SK-N-SH treated with all-trans-retinoic acid at 6 μM for 48 hours (cell line): ENCODE data around the gene WASL.

ENCODE experiments used
- ATAC-seq: fragments of 200-7000 bp; cut with Tn5 transposase; 3 replicates; pipeline ENCODE4 v1.9.1; 2020; ENCODE audit warnings: mild to moderate bottlenecking, moderate library complexity
- ARNTL ChIP-seq: fragments of 450-650 bp; formaldehyde crosslinking; IDR thresholded peaks from 2 replicates; pipeline ENCODE4 v1.5.0; 2020; ENCODE audit warnings: low read depth, mild to moderate bottlenecking, moderate library complexity, borderline replicate concordance
- BACH2 ChIP-seq: fragments of 250-450 bp; sonication (Bioruptor Pico); IDR thresholded peaks from 2 replicates; pipeline ENCODE4 v1.9.0; 2021; ENCODE audit warnings: mild to moderate bottlenecking, borderline replicate concordance
- CREB5 ChIP-seq: fragments of 250-450 bp; sonication (Bioruptor Pico); IDR thresholded peaks from 2 replicates; pipeline ENCODE4 v1.5.1; 2020; ENCODE audit warnings: low read depth, mild to moderate bottlenecking, moderate library complexity
- CSDC2 ChIP-seq: fragments of 250-450 bp; sonication (Bioruptor Pico); IDR thresholded peaks from 2 replicates; pipeline ENCODE4 v1.5.0; 2020; ENCODE audit warnings: mild to moderate bottlenecking, moderate library complexity
- ESRRG ChIP-seq: fragments of 250-450 bp; sonication (Bioruptor Pico); IDR thresholded peaks from 2 replicates; pipeline ENCODE4 v1.6.1; 2021; ENCODE audit warnings: mild to moderate bottlenecking
- GLIS3 ChIP-seq: fragments of 250-450 bp; sonication (Bioruptor Pico); IDR thresholded peaks from 2 replicates; pipeline ENCODE4 v1.5.0; 2020; ENCODE audit warnings: mild to moderate bottlenecking, moderate library complexity
- OSR1 ChIP-seq: fragments of 250-450 bp; sonication (Bioruptor Pico); IDR thresholded peaks from 2 replicates; pipeline ENCODE4 v1.8.0; 2022; ENCODE audit warnings: moderate library complexity, mild to moderate bottlenecking, inconsistent platforms
- PATZ1 ChIP-seq: fragments of 250-450 bp; sonication (Bioruptor Pico); IDR thresholded peaks from 2 replicates; pipeline ENCODE4 v1.8.0; 2020; ENCODE audit warnings: mild to moderate bottlenecking, moderate library complexity, borderline replicate concordance
- POU6F1 ChIP-seq: fragments of 250-450 bp; sonication (Bioruptor Pico); IDR thresholded peaks from 2 replicates; pipeline ENCODE4 v1.8.0; 2021; ENCODE audit warnings: low read depth, mild to moderate bottlenecking, moderate library complexity, borderline replicate concordance
- PPARA ChIP-seq: fragments of 250-450 bp; sonication (Bioruptor Pico); IDR thresholded peaks from 2 replicates; pipeline ENCODE4 v1.5.0; 2020; ENCODE audit warnings: mild to moderate bottlenecking, borderline replicate concordance
- RARB ChIP-seq: fragments of 250-450 bp; sonication (Bioruptor Pico); IDR thresholded peaks from 2 replicates; pipeline ENCODE4 v1.8.0; 2021; ENCODE audit warnings: mild to moderate bottlenecking, moderate library complexity
- TCF4 ChIP-seq: fragments of 250-450 bp; sonication (Bioruptor Pico); IDR thresholded peaks from 2 replicates; pipeline ENCODE4 v1.8.0; 2021; ENCODE audit warnings: mild to moderate bottlenecking, moderate library complexity, borderline replicate concordance
- TOX ChIP-seq: fragments of 250-450 bp; sonication (Bioruptor Pico); IDR thresholded peaks from 2 replicates; pipeline ENCODE4 v1.8.0; 2021; ENCODE audit warnings: mild to moderate bottlenecking, moderate library complexity, borderline replicate concordance
- ZC3H10 ChIP-seq: fragments of 250-450 bp; sonication (Bioruptor Pico); IDR thresholded peaks from 2 replicates; pipeline ENCODE4 v1.5.1; 2021; ENCODE audit warnings: mild to moderate bottlenecking, moderate library complexity
- ZFP3 ChIP-seq: fragments of 250-450 bp; sonication (Bioruptor Pico); IDR thresholded peaks from 2 replicates; pipeline ENCODE4 v1.5.0; 2020; ENCODE audit warnings: mild to moderate bottlenecking, moderate library complexity
- ZFP30 ChIP-seq: fragments of 450-650 bp; formaldehyde crosslinking; IDR thresholded peaks from 2 replicates; pipeline ENCODE4 v1.5.0; 2022; ENCODE audit warnings: mild to moderate bottlenecking, moderate library complexity
- ZNF565 ChIP-seq: fragments of 450-650 bp; formaldehyde crosslinking; conservative IDR thresholded peaks from 2 replicates; pipeline ENCODE4 v1.5.0; 2020; ENCODE audit warnings: low read depth, mild to moderate bottlenecking, moderate library complexity
- ZNF70 ChIP-seq: fragments of 450-650 bp; formaldehyde crosslinking; IDR thresholded peaks from 2 replicates; pipeline ENCODE4 v1.5.0; 2020; ENCODE audit warnings: mild to moderate bottlenecking, moderate library complexity
- ZNF8 ChIP-seq: fragments of 450-650 bp; formaldehyde crosslinking; IDR thresholded peaks from 2 replicates; pipeline ENCODE4 v1.5.0; 2020; ENCODE audit warnings: mild to moderate bottlenecking, moderate library complexity

The WASL gene

GRCh38 chr7:123641901-123642300 lies 106.9 kb downstream of the WASL start:
- no peak for ATAC-seq
- TF ChIP-seq POU6F1 (CRISPR knock-in tag) (no peak), ZFP30 (CRISPR knock-in tag) (no peak), ZNF70 (CRISPR knock-in tag) (no peak), ZNF8 (CRISPR knock-in tag) (no peak), ZFP3 (CRISPR knock-in tag) (no peak), RARB (no peak), OSR1 (CRISPR knock-in tag) (no peak), PATZ1 (CRISPR knock-in tag) (no peak), TOX (no peak)
- TF ChIP-seq, all 23 proteins: peak for 0

GRCh38 chr7:123640583-123640982 lies 108.2 kb downstream of the WASL start:
- ATAC-seq, result no peak
- no peak for TF ChIP-seq ZC3H10 (CRISPR knock-in tag)
- no peak for TF ChIP-seq PPARA (CRISPR knock-in tag)
- TF ChIP-seq RARB, result no peak
- no peak for TF ChIP-seq ARNTL (CRISPR knock-in tag)
- TF ChIP-seq PATZ1 (CRISPR knock-in tag), result no peak
- no peak for TF ChIP-seq ZFP3 (CRISPR knock-in tag)
- no peak for TF ChIP-seq TCF4 (CRISPR knock-in tag)
- TF ChIP-seq CSDC2 (CRISPR knock-in tag), result no peak
- no peak for TF ChIP-seq CREB5 (CRISPR knock-in tag)

GRCh38 chr7:123639631-123640030 lies 109.2 kb downstream of the WASL start:
- no peak for ATAC-seq
- TF ChIP-seq BACH2, result no peak
- TF ChIP-seq CREB5 (CRISPR knock-in tag), result no peak
- no peak for TF ChIP-seq ZFP30 (CRISPR knock-in tag)
- no peak for TF ChIP-seq ZNF70 (CRISPR knock-in tag)
- TF ChIP-seq CSDC2 (CRISPR knock-in tag), result no peak
- TF ChIP-seq TCF4 (CRISPR knock-in tag), result no peak
- TF ChIP-seq GLIS3 (CRISPR knock-in tag), result no peak
- TF ChIP-seq ARNTL (CRISPR knock-in tag), result no peak
- TF ChIP-seq ZNF8 (CRISPR knock-in tag), result no peak
- no peak for TF ChIP-seq ESRRG (CRISPR knock-in tag)
- no peak for TF ChIP-seq ZC3H10 (CRISPR knock-in tag)
- TF ChIP-seq ZNF565, result no peak
- TF ChIP-seq POU6F1 (CRISPR knock-in tag), result no peak
- TF ChIP-seq PATZ1 (CRISPR knock-in tag), result no peak
- TF ChIP-seq, all 23 proteins: peak for 0
